Upper lobe of left lung (tissue), 6 donors: Measurements from ENCODE around the gene TRIP12. TPM values are rescaled to one million over a fixed set of nuclear protein-coding genes. Genes with fewer than 3 reads are reported as not detected.

Experiments used
- ATAC-seq, 2 donors: fragments of 200-7000 bp; cut with Tn5 transposase; one replicate each; pipeline ENCODE4 v1.9.1; 2022; ENCODE audit warnings: mild to moderate bottlenecking in 2 of 2, moderate library complexity in 2 of 2; ENCODE audit not compliant: low FRiP score in 2 of 2
- DNase-seq, 2 donors: peaks; one replicate each; pipeline ENCODE4 v3.0.0-alpha.2; 2019 to 2020
- H3K27ac ChIP-seq, 4 donors: fragments of 200-600 bp; sonication (generic); one replicate each; pipeline ENCODE4 v1.5.1; 2016 to 2019
- H3K27me3 ChIP-seq, 4 donors: fragments of 200-600 bp; sonication (generic); one replicate each; pipeline ENCODE4 v1.5.1; 2017 to 2019
- H3K36me3 ChIP-seq, 4 donors: fragments of 200-600 bp; sonication (generic); one replicate each; pipeline ENCODE4 v1.5.1; 2016 to 2019
- H3K4me1 ChIP-seq, 4 donors: fragments of 200-600 bp; sonication (generic); one replicate each; pipeline ENCODE4 v1.5.1; 2018 to 2019
- H3K4me3 ChIP-seq, 4 donors: fragments of 200-600 bp; sonication (generic); one replicate each; pipeline ENCODE4 v1.5.1; 2017 to 2019; ENCODE audit warnings: mild to moderate bottlenecking in 2 of 4, moderate library complexity in 1 of 4
- H3K9me3 ChIP-seq, 4 donors: fragments of 200-600 bp; sonication (generic); one replicate each; pipeline ENCODE4 v1.5.1; 2018 to 2019
- EP300 ChIP-seq, 4 donors: sonication (generic); formaldehyde crosslinking; IDR thresholded peaks; one replicate each; pipeline ENCODE4 v1.5.1; 2017; ENCODE audit warnings: antibody characterized with exemption in 4 of 4, control low read depth in 2 of 4
- POLR2A ChIP-seq, 4 donors: fragments of 450-650 bp; IDR thresholded peaks; one replicate each; pipeline ENCODE4 v1.5.1; 2016 to 2017; ENCODE audit warnings: antibody characterized with exemption in 4 of 4, mild to moderate bottlenecking in 2 of 4
- POLR2AphosphoS5 ChIP-seq, 2 donors: sonication (generic); formaldehyde crosslinking; IDR thresholded peaks; one replicate each; pipeline ENCODE4 v1.5.1; 2017; ENCODE audit warnings: antibody characterized with exemption in 2 of 2
- WGBS, 2 donors: methylation state at CpG; one replicate each; pipeline ENCODE4 v1.1.5; 2017 to 2018; 5-methylcytosine and 5-hydroxymethylcytosine counted together
- total RNA-seq, 6 donors: library from RNA; depleted of rRNA in 4 of 6; stranded (reverse); fragments of >200 nt in 4 of 6; gene quantifications; one replicate each; pipeline versions ENCODE4 v1.1.0 to v1.2.1, GENCODE V29; 2016 to 2021
- TF ChIP-seq, protein P1 (sequence below), 6 experiments: fragments of 450-650 bp in 4 of 6; fragments of 200-600 bp in 2 of 6; sonication (generic) in 2 of 6; IDR thresholded peaks; one replicate each; pipeline ENCODE4 v1.5.1; 2016 to 2019; ENCODE audit warnings: antibody characterized with exemption in 6 of 6
- donor health status: DM: no; HTN: no; CAD: no; lungs with moderate emphysema.
- donor health status: DM: no; HTN: yes; CAD: no; lungs with severe emphysema.

TRIP12 gene
- total RNA-seq, 6 donors from 2014 or later: 164 to 202 (median 180) TPM

DNA sequence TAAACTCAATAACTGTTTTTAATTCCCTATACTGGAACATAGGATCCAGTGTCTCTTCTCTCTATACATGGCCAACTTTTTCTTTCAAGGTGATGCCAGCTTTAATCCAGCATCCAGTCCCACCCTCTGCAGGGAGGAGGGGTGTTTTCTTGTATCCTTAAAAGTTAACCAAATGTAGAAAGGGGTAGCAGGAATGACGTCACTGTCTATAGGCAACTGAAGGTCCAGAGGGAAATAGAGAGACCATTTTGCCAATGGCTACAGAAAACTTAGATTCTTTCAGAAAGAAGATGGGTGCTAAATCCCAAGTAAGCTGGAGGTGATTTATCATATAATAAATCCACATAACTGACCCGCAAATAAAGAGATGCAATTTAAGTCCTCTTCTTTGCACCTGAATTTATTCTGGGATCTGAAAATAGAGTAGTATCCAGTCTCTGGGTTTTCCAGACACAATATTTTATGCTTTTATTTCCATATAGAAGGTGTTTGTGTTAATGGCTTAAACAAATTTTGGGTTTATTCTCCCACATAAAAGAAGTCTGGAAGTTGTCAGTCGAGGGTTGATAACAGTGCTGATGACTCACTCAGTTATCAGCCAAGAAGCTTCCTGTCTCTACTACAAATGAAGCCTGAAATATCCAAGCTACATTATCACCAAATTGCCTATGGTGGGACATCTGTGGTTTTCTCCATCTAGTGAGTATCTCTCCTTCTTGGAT is 201.7 kb downstream of the TRIP12 start:
- DNase-seq (no peak), ATAC-seq (no peak)
- WGBS, 2 donors: 65 to 78% methylated on average over 3 of the region's 3 CpGs
- Histone ChIP-seq H3K9me3 (no peaks in the 10 kb centered on the region), H3K4me1 (peaks cover under 1 to 5% (median 4%) of the 10 kb centered on the region in 4 donors), H3K27ac (no peak overlapping the region), H3K27me3 (peaks cover 0 to 9% (median 5%) of the 10 kb centered on the region in 4 donors), H3K36me3 (no peaks in the 10 kb centered on the region), H3K4me3 (no peak overlapping the region)
- TF ChIP-seq, protein P1, sequence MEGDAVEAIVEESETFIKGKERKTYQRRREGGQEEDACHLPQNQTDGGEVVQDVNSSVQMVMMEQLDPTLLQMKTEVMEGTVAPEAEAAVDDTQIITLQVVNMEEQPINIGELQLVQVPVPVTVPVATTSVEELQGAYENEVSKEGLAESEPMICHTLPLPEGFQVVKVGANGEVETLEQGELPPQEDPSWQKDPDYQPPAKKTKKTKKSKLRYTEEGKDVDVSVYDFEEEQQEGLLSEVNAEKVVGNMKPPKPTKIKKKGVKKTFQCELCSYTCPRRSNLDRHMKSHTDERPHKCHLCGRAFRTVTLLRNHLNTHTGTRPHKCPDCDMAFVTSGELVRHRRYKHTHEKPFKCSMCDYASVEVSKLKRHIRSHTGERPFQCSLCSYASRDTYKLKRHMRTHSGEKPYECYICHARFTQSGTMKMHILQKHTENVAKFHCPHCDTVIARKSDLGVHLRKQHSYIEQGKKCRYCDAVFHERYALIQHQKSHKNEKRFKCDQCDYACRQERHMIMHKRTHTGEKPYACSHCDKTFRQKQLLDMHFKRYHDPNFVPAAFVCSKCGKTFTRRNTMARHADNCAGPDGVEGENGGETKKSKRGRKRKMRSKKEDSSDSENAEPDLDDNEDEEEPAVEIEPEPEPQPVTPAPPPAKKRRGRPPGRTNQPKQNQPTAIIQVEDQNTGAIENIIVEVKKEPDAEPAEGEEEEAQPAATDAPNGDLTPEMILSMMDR (IDR thresholded peaks at IDR 0.05): no peak
- TF ChIP-seq EP300 (IDR thresholded peaks at IDR 0.05) (no peak), POLR2AphosphoS5 (IDR thresholded peaks at IDR 0.05) (no peak), POLR2A (IDR thresholded peaks at IDR 0.05) (no peak)

DNA sequence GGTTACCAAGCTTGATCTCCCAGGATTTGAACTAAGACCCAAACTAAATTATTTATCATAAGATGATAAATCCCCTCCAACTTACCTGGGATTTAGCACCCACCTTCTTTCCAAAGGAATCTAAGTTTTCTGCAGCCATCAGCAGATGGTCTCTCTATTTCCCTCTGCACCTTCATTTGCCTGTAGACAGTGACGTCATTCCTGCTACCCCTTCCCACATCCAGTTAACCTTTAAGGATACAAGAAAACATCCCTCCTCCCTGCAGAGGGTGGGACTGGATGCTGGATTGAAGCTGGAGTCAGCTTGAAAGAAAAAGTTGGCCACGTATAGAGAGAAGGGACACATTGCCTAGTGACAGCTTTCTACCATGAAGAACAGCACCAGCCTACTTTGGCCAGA is 203.8 kb downstream of the TRIP12 start:
- no peak for ATAC-seq
- no peak for DNase-seq
- peaks cover 15 to 24% (median 21%) of the 10 kb centered on the region in 4 donors for H3K4me1 ChIP-seq
- no peaks in the 10 kb centered on the region for H3K36me3 ChIP-seq
- no peak overlapping the region for H3K27ac ChIP-seq
- no peak overlapping the region for H3K4me3 ChIP-seq
- peaks cover 0 to 29% (median 21%) of the 10 kb centered on the region in 4 donors for H3K27me3 ChIP-seq
- 39 to 44% methylated on average over 2 of the region's 2 CpGs for WGBS, 2 donors
- no peaks in the 10 kb centered on the region for H3K9me3 ChIP-seq
- TF ChIP-seq EP300 (IDR thresholded peaks at IDR 0.05) (no peak), POLR2AphosphoS5 (IDR thresholded peaks at IDR 0.05) (no peak), POLR2A (IDR thresholded peaks at IDR 0.05) (no peak)
- TF ChIP-seq, protein P1 (IDR thresholded peaks at IDR 0.05): no peak

DNA sequence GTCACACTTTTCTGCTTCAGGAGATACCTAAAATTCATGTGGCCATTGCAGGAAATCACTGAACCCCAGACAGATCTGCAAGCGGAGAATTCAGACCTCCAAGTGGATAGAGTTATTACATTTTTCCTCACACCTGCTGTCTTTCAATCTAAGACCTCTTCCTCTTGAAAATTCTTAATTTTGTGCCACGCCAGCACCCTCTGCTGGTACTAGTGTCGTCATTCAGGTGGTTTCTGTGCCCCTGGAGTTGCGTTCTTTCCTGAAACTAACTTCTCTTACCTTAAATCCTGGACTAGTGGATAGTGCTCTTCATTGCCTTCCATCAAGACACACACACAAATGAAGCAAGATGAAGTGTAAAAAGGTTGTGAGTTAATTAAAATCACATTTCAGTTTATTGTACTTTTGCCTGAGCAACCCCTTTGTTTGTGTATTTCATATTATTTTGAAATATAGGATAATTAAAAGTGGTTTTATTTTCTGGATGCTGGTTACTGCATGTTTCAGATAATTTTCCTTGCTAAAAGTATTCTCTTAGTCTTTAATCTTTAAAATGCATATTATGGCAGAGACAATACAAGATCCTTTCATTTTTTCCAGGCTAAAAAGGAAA is 205.8 kb downstream of the TRIP12 start:
- H3K27me3 ChIP-seq: peaks cover 0 to 36% (median 21%) of the 10 kb centered on the region in 4 donors
- DNase-seq: no peak

DNA sequence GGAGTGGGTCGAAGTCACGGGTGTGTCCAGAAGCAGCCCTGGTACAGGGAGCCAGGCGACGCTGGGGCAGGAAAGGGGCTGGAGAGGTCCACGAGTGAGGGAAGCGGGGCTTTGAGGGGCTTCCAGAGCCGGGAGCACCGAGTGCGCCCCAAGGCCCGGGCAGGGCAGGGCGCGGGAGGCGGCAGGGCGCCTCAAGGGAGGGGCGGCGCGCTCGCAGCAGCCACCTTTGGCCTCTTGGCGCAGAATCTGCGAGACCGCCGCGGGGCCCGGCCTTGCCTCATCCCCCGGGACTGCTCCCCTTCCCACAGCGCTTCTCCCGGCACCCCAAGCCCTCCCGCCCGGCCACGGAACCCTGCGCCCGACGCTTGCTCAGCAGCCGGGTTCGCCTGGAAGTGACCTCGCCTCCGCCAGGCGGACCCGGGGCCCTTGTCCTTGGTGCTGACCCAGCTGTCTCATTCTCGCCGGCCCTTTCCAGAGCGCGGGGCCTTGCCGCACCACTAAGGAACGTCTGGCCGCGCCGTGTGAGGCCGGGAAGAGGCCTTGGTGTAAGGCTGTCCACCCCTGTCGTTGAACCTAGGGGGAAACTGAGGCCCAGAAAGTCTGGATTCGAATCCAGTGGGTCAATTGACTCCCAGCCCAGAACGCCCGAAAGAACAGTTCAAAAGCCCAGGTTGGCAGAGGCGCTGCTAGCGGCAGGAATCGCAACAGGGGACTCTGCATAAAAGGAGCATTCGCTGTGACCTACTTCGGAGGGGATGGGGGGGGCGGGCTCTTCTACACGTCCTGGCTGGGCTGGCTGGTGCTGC is 206.9 kb downstream of the TRIP12 start:
- H3K4me3 ChIP-seq: peak overlapping the region in 3 of 4 donors; percentile 40 to 45 (median 40)
- DNase-seq: peak; percentile 37 to 89
- peaks cover 0 to 36% (median 21%) of the 10 kb centered on the region in 4 donors for H3K27me3 ChIP-seq
- peaks cover 15 to 24% (median 21%) of the 10 kb centered on the region in 4 donors for H3K4me1 ChIP-seq
- ATAC-seq: peak; percentile 77 to 82
- no peaks in the 10 kb centered on the region for H3K36me3 ChIP-seq
- 2 to 4% methylated on average over 14 to 36 of the region's 60 CpGs for WGBS, 2 donors
- TF ChIP-seq POLR2AphosphoS5 (IDR thresholded peaks at IDR 0.05): no peak
- TF ChIP-seq, protein P1 (IDR thresholded peaks at IDR 0.05): peak in 1 of 6 experiments; percentile 7
- H3K9me3 ChIP-seq: no peaks in the 10 kb centered on the region
- H3K27ac ChIP-seq: no peak overlapping the region

More for the DNA sequence above, 205.8 kb downstream of the TRIP12 start:
- Histone ChIP-seq H3K4me1 (peaks cover 15 to 24% (median 21%) of the 10 kb centered on the region in 4 donors), H3K9me3 (no peaks in the 10 kb centered on the region), H3K4me3 (no peak overlapping the region), H3K27ac (no peak overlapping the region), H3K36me3 (no peaks in the 10 kb centered on the region)
- TF ChIP-seq EP300 (IDR thresholded peaks at IDR 0.05): no peak
- no peak for TF ChIP-seq POLR2A (IDR thresholded peaks at IDR 0.05)
- WGBS, 2 donors: 10 to 13% methylated on average over 4 of the region's 4 CpGs
- no peak for ATAC-seq
